IMR-90 (cell line): ENCODE data around the gene SYPL1. TPM values are rescaled to one million over a fixed set of nuclear protein-coding genes. Genes with fewer than 3 reads are reported as not detected.

Experiments
- ATAC-seq: fragments of 200-7000 bp; cut with Tn5 transposase; 2 replicates; pipeline ENCODE4 v1.9.1; 2020; ENCODE audit warnings: low read depth, mild to moderate bottlenecking, moderate library complexity
- BruUV-seq: library from RNA; stranded (reverse); fragments of 400-500 nt; replicated peaks from 2 replicates; lab custom pipeline; 2021; lab: Mats Ljungman, UMichigan
- CTCF ChIA-PET: fragments of 300-600 bp; formaldehyde crosslinking; extraction: SDS; loops from one replicate; lab custom pipeline; 2021; ENCODE audit warnings: antibody characterized with exemption; lab: Yijun Ruan, JAX
- POLR2A ChIA-PET: fragments of 300-600 bp; sonication (Branson Sonifier 250); formaldehyde crosslinking; loops from one replicate; lab custom pipeline; 2022; ENCODE audit warnings: antibody characterized with exemption; ENCODE audit not compliant: unreplicated experiment; lab: Charles Lee
- DNase-seq: peaks from one replicate; pipeline ENCODE4 v3.0.0; 2013
- H2AFZ ChIP-seq: replicated peaks from 2 replicates; pipeline ENCODE3; 2013; ENCODE audit warnings: low read length, mild to moderate bottlenecking; ENCODE audit not compliant: poor library complexity
- H2AK5ac ChIP-seq: 2 replicates; pipeline ENCODE4 v1.6.1; 2013; ENCODE audit warnings: low read depth, low read length, inconsistent platforms
- H2AK9ac ChIP-seq: replicated peaks from 2 replicates; pipeline ENCODE3; 2013; ENCODE audit warnings: mild to moderate bottlenecking, low read depth, low read length, moderate library complexity; ENCODE audit not compliant: poor library complexity
- H2BK120ac ChIP-seq: 2 replicates; pipeline ENCODE4 v1.6.1; 2013; ENCODE audit warnings: low read depth, low read length, inconsistent platforms
- H2BK15ac ChIP-seq: 3 replicates; pipeline ENCODE4 v1.6.1; 2013; ENCODE audit warnings: low read depth, low read length, inconsistent platforms
- H2BK20ac ChIP-seq: 2 replicates; pipeline ENCODE4 v1.6.1; 2013; ENCODE audit warnings: low read depth, mild to moderate bottlenecking, inconsistent platforms, low read length, moderate library complexity
- H2BK5ac ChIP-seq: 2 replicates; pipeline ENCODE4 v1.6.1; 2013; ENCODE audit warnings: mild to moderate bottlenecking, low read depth, low read length, inconsistent platforms; ENCODE audit not compliant: poor library complexity, severe bottlenecking
- H3K14ac ChIP-seq: replicated peaks from 2 replicates; pipeline ENCODE4 v1.6.1; 2013; ENCODE audit warnings: low read depth, low read length, inconsistent platforms
- H3K18ac ChIP-seq: 2 replicates; pipeline ENCODE4 v1.6.1; 2013; ENCODE audit warnings: low read depth, low read length, control low read depth
- H3K23ac ChIP-seq: 2 replicates; pipeline ENCODE4 v1.6.1; 2013; ENCODE audit warnings: low read depth, low read length, inconsistent platforms
- H3K27ac ChIP-seq: 2 replicates; pipeline ENCODE4 v1.5.1; 2013; ENCODE audit warnings: mild to moderate bottlenecking, control low read depth, low read length; ENCODE audit not compliant: insufficient read depth
- H3K27me3 ChIP-seq: 2 replicates; pipeline ENCODE4 v1.6.1; 2013; ENCODE audit warnings: low read length; ENCODE audit not compliant: control insufficient read depth, insufficient read depth
- H3K36me3 ChIP-seq: 2 replicates; pipeline ENCODE4 v1.6.1; 2013; ENCODE audit warnings: low read length, mixed read lengths; ENCODE audit not compliant: control insufficient read depth, insufficient read depth
- H3K4ac ChIP-seq: 2 replicates; pipeline ENCODE4 v1.6.1; 2013; ENCODE audit warnings: low read depth, low read length, inconsistent platforms
- H3K4me1 ChIP-seq: 2 replicates; pipeline ENCODE4 v1.6.1; 2013; ENCODE audit warnings: low read length, mixed read lengths; ENCODE audit not compliant: control insufficient read depth, insufficient read depth
- H3K4me2 ChIP-seq: 2 replicates; pipeline ENCODE4 v1.6.1; 2013; ENCODE audit warnings: low read depth, mild to moderate bottlenecking, control low read depth, low read length, moderate library complexity
- H3K4me3 ChIP-seq: 2 replicates; pipeline ENCODE4 v1.5.1; 2013; ENCODE audit warnings: low read depth, mild to moderate bottlenecking, control low read depth, low read length, moderate library complexity; ENCODE audit not compliant: insufficient read depth
- H3K56ac ChIP-seq: 2 replicates; pipeline ENCODE4 v1.6.1; 2013; ENCODE audit warnings: low read length, inconsistent platforms; ENCODE audit not compliant: insufficient read depth; ENCODE audit errors: extremely low read depth
- H3K79me1 ChIP-seq, 2 experiments: 2 replicates each; pipeline ENCODE4 v1.6.1; 2013; ENCODE audit warnings: low read length in 2 of 2, inconsistent platforms in 1 of 2, low read depth in 1 of 2
- H3K9ac ChIP-seq: 2 replicates; pipeline ENCODE4 v1.6.1; 2013; ENCODE audit warnings: low read depth, low read length, control low read depth
- H3K9me1 ChIP-seq: 2 replicates; pipeline ENCODE4 v1.6.1; 2013; ENCODE audit warnings: low read length, inconsistent platforms; ENCODE audit not compliant: insufficient read depth
- H3K9me3 ChIP-seq: 2 replicates; pipeline ENCODE4 v1.6.1; 2013; ENCODE audit warnings: low read length; ENCODE audit not compliant: control insufficient read depth, insufficient read depth
- H4K20me1 ChIP-seq: 2 replicates; pipeline ENCODE4 v1.6.1; 2013; ENCODE audit warnings: low read length, inconsistent platforms; ENCODE audit not compliant: insufficient read depth
- H4K5ac ChIP-seq: 2 replicates; pipeline ENCODE4 v1.6.1; 2013; ENCODE audit warnings: mild to moderate bottlenecking, low read depth, low read length, control low read depth
- H4K8ac ChIP-seq, 2 experiments: 2 replicates each; pipeline ENCODE4 v1.6.1; 2013; ENCODE audit warnings: low read depth in 2 of 2, low read length in 2 of 2, control low read depth in 1 of 2, inconsistent platforms in 1 of 2
- H4K91ac ChIP-seq: 2 replicates; pipeline ENCODE4 v1.6.1; 2013; ENCODE audit warnings: low read depth, low read length, inconsistent platforms; ENCODE audit not compliant: insufficient read depth
- BHLHE40 ChIP-seq: fragments of 150-350 bp; IDR thresholded peaks from 2 replicates; pipeline ENCODE4 v1.6.1; 2016; ENCODE audit warnings: mild to moderate bottlenecking, low read depth, low read length
- CEBPB ChIP-seq: IDR thresholded peaks from 2 replicates; pipeline ENCODE4 v1.6.1; 2012; ENCODE audit warnings: low read depth, low read length, improper control_type of control experiment
- CHD1 ChIP-seq: IDR thresholded peaks from 2 replicates; pipeline ENCODE4 v1.6.1; 2012; ENCODE audit warnings: low read depth, low read length, improper control_type of control experiment
- FOS ChIP-seq: fragments of 150-350 bp; IDR thresholded peaks from 2 replicates; pipeline ENCODE4 v1.6.1; 2016; ENCODE audit warnings: low read depth, low read length
- MAFK ChIP-seq: IDR thresholded peaks from 2 replicates; pipeline ENCODE4 v1.6.1; 2012; ENCODE audit warnings: low read depth, low read length, improper control_type of control experiment
- MAZ ChIP-seq: IDR thresholded peaks from 2 replicates; pipeline ENCODE4 v1.6.1; 2012; ENCODE audit warnings: low read depth, mild to moderate bottlenecking, low read length, improper control_type of control experiment, moderate library complexity, borderline replicate concordance
- MXI1 ChIP-seq: IDR thresholded peaks from 2 replicates; pipeline ENCODE4 v1.6.1; 2012; ENCODE audit warnings: low read depth, mild to moderate bottlenecking, low read length, moderate library complexity, borderline replicate concordance
- NFE2L2 ChIP-seq: fragments of 150-350 bp; IDR thresholded peaks from 2 replicates; pipeline ENCODE4 v1.6.1; 2016; ENCODE audit warnings: low read depth, mild to moderate bottlenecking, low read length
- POLR2A ChIP-seq: IDR thresholded peaks from 2 replicates; pipeline ENCODE4 v1.6.1; 2012; ENCODE audit warnings: mild to moderate bottlenecking, low read depth, low read length
- RAD21 ChIP-seq: IDR thresholded peaks from 2 replicates; pipeline ENCODE4 v1.6.1; 2012; ENCODE audit warnings: low read length, improper control_type of control experiment
- RCOR1 ChIP-seq: IDR thresholded peaks from 2 replicates; pipeline ENCODE4 v1.6.1; 2012; ENCODE audit warnings: mild to moderate bottlenecking, low read length, improper control_type of control experiment; ENCODE audit not compliant: insufficient replicate concordance
- RFX5 ChIP-seq: IDR thresholded peaks from 2 replicates; pipeline ENCODE4 v1.8.0; 2012; ENCODE audit warnings: low read depth, mild to moderate bottlenecking, low read length, moderate library complexity
- SMC3 ChIP-seq: fragments of 150-350 bp; IDR thresholded peaks from 2 replicates; pipeline ENCODE4 v1.6.1; 2016; ENCODE audit warnings: low read depth, mild to moderate bottlenecking, antibody characterized with exemption, low read length, moderate library complexity
- WGBS, 2 experiments: methylation state at CpG; one replicate each; pipeline versions ENCODE4 v1.1.5 to v1.1.7; 2013; ENCODE audit warnings: missing lambda C conversion rate in 2 of 2; ENCODE audit not compliant: insufficient read length in 1 of 2; ENCODE audit errors: extremely low coverage in 2 of 2; 5-methylcytosine and 5-hydroxymethylcytosine counted together
- dilution Hi-C: fragments of 300-500 bp; cut with HindIII; formaldehyde crosslinking; loops from one replicate; pipeline ENCODE4 v1.14.3; 2018; ENCODE audit warnings: low sequenced_read_pairs; ENCODE audit not compliant: unreplicated experiment
- in situ Hi-C: fragments of 300-500 bp; cut with MboI; formaldehyde crosslinking; loops from 3 replicates; pipeline ENCODE4 v1.14.3; 2019; ENCODE audit warnings: low sequenced_read_pairs, inconsistent platforms, mixed read lengths
- intact Hi-C: fragments of 100-400 bp; cut with micrococcal nuclease; formaldehyde crosslinking; loops from 2 replicates; pipeline ENCODE4 v1.10.0; 2022
- polyA plus RNA-seq, 3 experiments: library from polyadenylated mRNA; depleted of rRNA; stranded (reverse); fragments of >200 nt; gene quantifications; 2 replicates each; pipeline ENCODE4 v1.2.3, GENCODE V29; 2012; ENCODE audit warnings: low replicate concordance in 1 of 3
- total RNA-seq: library from RNA; depleted of rRNA; stranded (reverse); fragments of >200 nt; gene quantifications from 2 replicates; pipeline ENCODE4 v1.2.3, GENCODE V29; 2012
- TF ChIP-seq, protein P1 (sequence below): fragments of 150-350 bp; IDR thresholded peaks from 2 replicates; pipeline ENCODE4 v1.6.1; 2017; ENCODE audit warnings: mild to moderate bottlenecking, antibody characterized with exemption, low read length, low read depth
- TF ChIP-seq, protein P2 (sequence below): fragments of 150-350 bp; IDR thresholded peaks from 2 replicates; pipeline ENCODE4 v1.6.1; 2016; ENCODE audit warnings: low read depth, mild to moderate bottlenecking, low read length, moderate library complexity, borderline replicate concordance
- TF ChIP-seq, protein P3 (sequence below): conservative IDR thresholded peaks from 2 replicates; pipeline ENCODE4 v1.5.1; 2012; ENCODE audit warnings: mild to moderate bottlenecking, low read depth, low read length, improper control_type of control experiment

SYPL1 gene
- total and polyA plus RNA-seq, 2 of the 4 experiments (the other 2 are of a cell fraction), result 19.0 to 45.0 TPM

DNA sequence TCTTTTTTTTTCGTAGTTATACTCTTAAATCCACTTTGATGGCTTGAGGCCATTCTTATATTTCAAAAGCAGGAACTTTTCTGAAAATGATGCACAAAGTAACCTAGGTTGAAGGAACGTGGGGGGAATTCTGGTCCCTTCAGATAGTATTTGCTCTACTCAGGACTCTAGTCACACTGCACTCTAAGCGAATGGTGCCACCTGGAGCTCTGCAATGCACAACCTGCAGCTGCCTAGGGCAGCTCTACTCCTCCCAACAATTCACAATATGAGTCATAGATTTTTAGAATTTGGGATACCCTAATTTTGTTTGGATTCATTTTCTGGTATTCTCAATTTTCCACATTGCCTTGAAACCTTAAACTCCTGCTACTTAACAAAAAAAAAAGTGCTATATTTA lies 17.3 kb downstream of the SYPL1 start:
- H2AK5ac ChIP-seq, result no peak overlapping the region
- POLR2A ChIA-PET, result no interaction called here
- H3K9me3 ChIP-seq, result no peaks in the 10 kb centered on the region
- BruUV-seq, result no TSS peak
- no peak overlapping the region for H3K23ac ChIP-seq
- intact Hi-C loops, result no loop called here
- H3K9me1 ChIP-seq, result no peaks in the 10 kb centered on the region; the same call in 1 of the 2 replicates
- H3K27ac ChIP-seq, result no peak overlapping the region
- H4K8ac ChIP-seq, result no peak overlapping the region
- DNase-seq (no peak), ATAC-seq (no peak)
- H2AK9ac ChIP-seq, result no peak overlapping the region
- WGBS, 2 experiments, result no CpG with 5 or more reads among the region's 3 CpGs
- no peak overlapping the region for H2BK15ac ChIP-seq
- H2BK5ac ChIP-seq, result no peak overlapping the region
- H2BK20ac ChIP-seq, result no peak overlapping the region
- no peak overlapping the region for H2AFZ ChIP-seq
- no peak overlapping the region for H4K5ac ChIP-seq
- CTCF ChIA-PET, result interaction anchor here (0.6 kb wide), 2 partner anchors 9 to 38 kb away, joined by 3 read pairs; no protein-coding TSS in a partner anchor
- no peak overlapping the region for H4K91ac ChIP-seq
- no peak overlapping the region for H3K18ac ChIP-seq
- H4K20me1 ChIP-seq, result peaks cover 7% of the 10 kb centered on the region
- no peaks in the 10 kb centered on the region for H3K27me3 ChIP-seq
- no peak overlapping the region for H2BK120ac ChIP-seq
- no peak overlapping the region for H3K9ac ChIP-seq
- H3K4me3 ChIP-seq, result no peak overlapping the region
- no peak for TF ChIP-seq MXI1
- TF ChIP-seq, protein P1, sequence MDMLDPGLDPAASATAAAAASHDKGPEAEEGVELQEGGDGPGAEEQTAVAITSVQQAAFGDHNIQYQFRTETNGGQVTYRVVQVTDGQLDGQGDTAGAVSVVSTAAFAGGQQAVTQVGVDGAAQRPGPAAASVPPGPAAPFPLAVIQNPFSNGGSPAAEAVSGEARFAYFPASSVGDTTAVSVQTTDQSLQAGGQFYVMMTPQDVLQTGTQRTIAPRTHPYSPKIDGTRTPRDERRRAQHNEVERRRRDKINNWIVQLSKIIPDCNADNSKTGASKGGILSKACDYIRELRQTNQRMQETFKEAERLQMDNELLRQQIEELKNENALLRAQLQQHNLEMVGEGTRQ, result no peak
- TF ChIP-seq MAZ, result no peak
- no peak for TF ChIP-seq MAFK
- TF ChIP-seq, protein P2, sequence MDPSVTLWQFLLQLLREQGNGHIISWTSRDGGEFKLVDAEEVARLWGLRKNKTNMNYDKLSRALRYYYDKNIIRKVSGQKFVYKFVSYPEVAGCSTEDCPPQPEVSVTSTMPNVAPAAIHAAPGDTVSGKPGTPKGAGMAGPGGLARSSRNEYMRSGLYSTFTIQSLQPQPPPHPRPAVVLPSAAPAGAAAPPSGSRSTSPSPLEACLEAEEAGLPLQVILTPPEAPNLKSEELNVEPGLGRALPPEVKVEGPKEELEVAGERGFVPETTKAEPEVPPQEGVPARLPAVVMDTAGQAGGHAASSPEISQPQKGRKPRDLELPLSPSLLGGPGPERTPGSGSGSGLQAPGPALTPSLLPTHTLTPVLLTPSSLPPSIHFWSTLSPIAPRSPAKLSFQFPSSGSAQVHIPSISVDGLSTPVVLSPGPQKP, result no peak
- TF ChIP-seq, protein P3, sequence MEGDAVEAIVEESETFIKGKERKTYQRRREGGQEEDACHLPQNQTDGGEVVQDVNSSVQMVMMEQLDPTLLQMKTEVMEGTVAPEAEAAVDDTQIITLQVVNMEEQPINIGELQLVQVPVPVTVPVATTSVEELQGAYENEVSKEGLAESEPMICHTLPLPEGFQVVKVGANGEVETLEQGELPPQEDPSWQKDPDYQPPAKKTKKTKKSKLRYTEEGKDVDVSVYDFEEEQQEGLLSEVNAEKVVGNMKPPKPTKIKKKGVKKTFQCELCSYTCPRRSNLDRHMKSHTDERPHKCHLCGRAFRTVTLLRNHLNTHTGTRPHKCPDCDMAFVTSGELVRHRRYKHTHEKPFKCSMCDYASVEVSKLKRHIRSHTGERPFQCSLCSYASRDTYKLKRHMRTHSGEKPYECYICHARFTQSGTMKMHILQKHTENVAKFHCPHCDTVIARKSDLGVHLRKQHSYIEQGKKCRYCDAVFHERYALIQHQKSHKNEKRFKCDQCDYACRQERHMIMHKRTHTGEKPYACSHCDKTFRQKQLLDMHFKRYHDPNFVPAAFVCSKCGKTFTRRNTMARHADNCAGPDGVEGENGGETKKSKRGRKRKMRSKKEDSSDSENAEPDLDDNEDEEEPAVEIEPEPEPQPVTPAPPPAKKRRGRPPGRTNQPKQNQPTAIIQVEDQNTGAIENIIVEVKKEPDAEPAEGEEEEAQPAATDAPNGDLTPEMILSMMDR, result no peak
- TF ChIP-seq NFE2L2, result no peak
- TF ChIP-seq CHD1, result no peak
- no peak for TF ChIP-seq SMC3
- no peak for TF ChIP-seq CEBPB
- TF ChIP-seq POLR2A, result no peak
- no peak for TF ChIP-seq FOS
- no peak for TF ChIP-seq BHLHE40
- no peak for TF ChIP-seq RFX5
- TF ChIP-seq RCOR1, result no peak
- TF ChIP-seq RAD21, result no peak
- H3K4me1 ChIP-seq, result no peaks in the 10 kb centered on the region; the same call in 1 of the 2 replicates
- no peak overlapping the region for H3K14ac ChIP-seq
- H3K79me1 ChIP-seq, result peaks cover 10 to 13% of the 10 kb centered on the region in 2 experiments
- peaks cover 8% of the 10 kb centered on the region for H3K36me3 ChIP-seq
- in situ Hi-C loops, result no loop called here
- H3K56ac ChIP-seq, result no peak overlapping the region
- no peak overlapping the region for H3K4ac ChIP-seq
- no peak overlapping the region for H3K4me2 ChIP-seq
- dilution Hi-C loops, result no loop called here
